H1 (cell line): ENCODE measurements around the gene PIEZO1.

ENCODE experiments used
- CEBPB ChIP-seq: IDR thresholded peaks from 2 replicates; pipeline ENCODE4 v1.6.1; 2012; ENCODE audit warnings: low read depth, low read length
- HDAC2 ChIP-seq, 2 experiments: fragments of 300-600 bp in 1 of 2; sonication (generic) in 1 of 2; IDR thresholded peaks; 2 replicates each; pipeline ENCODE4 v1.6.1; 2011 to 2012; ENCODE audit warnings: low read depth in 2 of 2, low read length in 2 of 2, mild to moderate bottlenecking in 2 of 2, moderate library complexity in 2 of 2, borderline replicate concordance in 1 of 2, inconsistent platforms in 1 of 2
- HDAC6 ChIP-seq: IDR thresholded peaks from one replicate; pipeline ENCODE4 v1.7.1; 2012; ENCODE audit warnings: low read depth, mild to moderate bottlenecking, inconsistent platforms, low read length, moderate library complexity
- TEAD4 ChIP-seq: IDR thresholded peaks from 2 replicates; pipeline ENCODE4 v1.6.1; 2012; ENCODE audit warnings: low read depth, low read length, inconsistent platforms, mixed read lengths
- ZNF274 ChIP-seq: IDR thresholded peaks from 2 replicates; pipeline ENCODE4 v1.7.0; 2012; ENCODE audit warnings: low read length, borderline replicate concordance; ENCODE audit errors: extremely low read depth
- TF ChIP-seq, protein P1 (sequence below), 3 experiments: IDR thresholded peaks; 1 replicate in 2 of 3; 2 replicates in 1 of 3; pipeline versions ENCODE4 v1.5.1 to v1.6.1; 2011; ENCODE audit warnings: low read length in 3 of 3, mild to moderate bottlenecking in 3 of 3, inconsistent platforms in 2 of 3, low read depth in 1 of 3, moderate library complexity in 1 of 3; ENCODE audit not compliant: insufficient read depth in 1 of 3; ENCODE audit errors: control extremely low read depth in 1 of 3

DNA sequence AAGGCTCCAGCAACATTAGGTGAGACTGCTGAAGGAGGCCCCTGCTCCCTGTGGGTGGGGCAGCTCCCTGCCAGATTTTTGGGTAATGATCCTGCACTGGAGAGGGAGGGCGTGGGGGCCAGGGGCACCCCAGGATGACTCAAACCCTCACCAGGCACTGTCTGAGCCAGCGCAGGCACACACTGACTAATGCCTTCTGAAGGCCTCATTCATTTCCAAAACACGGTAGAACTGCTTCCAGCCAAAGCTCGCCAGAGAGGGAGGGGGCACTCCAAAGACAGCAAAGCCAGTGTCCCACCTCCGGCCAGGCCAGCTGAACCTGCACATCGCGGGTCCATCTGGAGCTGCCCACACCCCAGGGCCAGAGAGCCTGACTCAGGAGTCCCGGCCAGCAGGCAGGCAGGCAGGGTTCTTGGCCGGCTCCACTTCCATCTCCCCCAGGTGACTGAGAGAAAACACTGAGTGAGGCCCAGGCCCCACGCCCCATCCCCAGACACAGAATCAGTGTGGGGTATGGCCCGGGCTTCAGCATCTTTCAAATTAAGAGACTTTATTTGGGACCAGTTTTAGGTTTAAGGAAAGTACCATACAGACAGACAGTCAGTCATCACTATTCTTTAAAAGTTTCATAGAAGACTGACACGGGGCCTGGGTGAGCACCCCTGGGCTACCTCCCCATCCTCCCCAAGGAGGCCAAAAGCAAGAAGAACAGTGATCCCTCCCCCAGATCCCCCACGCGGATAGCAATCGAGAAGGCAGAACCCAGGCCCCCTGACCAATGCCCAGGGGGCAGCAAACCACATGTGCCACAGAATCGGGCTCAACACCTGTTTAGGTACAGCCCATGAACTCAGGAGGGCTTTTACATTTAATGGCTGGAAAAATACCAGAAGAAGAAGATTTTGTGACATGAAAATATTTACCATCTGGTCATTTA is 2.3 kb downstream of the PIEZO1 start:
- TF ChIP-seq HDAC2 (IDR thresholded peaks at IDR 0.05; ENCODE audit: borderline replicate concordance in 1 of 2, low read depth in 2 of 2, low read length in 2 of 2) (no peak), CEBPB (no peak), TEAD4 (no peak), HDAC6 (no peak), ZNF274 (no peak)
- TF ChIP-seq, protein P1, sequence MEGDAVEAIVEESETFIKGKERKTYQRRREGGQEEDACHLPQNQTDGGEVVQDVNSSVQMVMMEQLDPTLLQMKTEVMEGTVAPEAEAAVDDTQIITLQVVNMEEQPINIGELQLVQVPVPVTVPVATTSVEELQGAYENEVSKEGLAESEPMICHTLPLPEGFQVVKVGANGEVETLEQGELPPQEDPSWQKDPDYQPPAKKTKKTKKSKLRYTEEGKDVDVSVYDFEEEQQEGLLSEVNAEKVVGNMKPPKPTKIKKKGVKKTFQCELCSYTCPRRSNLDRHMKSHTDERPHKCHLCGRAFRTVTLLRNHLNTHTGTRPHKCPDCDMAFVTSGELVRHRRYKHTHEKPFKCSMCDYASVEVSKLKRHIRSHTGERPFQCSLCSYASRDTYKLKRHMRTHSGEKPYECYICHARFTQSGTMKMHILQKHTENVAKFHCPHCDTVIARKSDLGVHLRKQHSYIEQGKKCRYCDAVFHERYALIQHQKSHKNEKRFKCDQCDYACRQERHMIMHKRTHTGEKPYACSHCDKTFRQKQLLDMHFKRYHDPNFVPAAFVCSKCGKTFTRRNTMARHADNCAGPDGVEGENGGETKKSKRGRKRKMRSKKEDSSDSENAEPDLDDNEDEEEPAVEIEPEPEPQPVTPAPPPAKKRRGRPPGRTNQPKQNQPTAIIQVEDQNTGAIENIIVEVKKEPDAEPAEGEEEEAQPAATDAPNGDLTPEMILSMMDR (IDR thresholded peaks at IDR 0.05; ENCODE audit: control extremely low read depth in 1 of 3, insufficient read depth in 1 of 3, low read depth in 1 of 3, low read length in 3 of 3): no peak
